Liver (tissue), 9 donors: Measurements from ENCODE around the gene KCTD19. TPM values are rescaled to one million over a fixed set of nuclear protein-coding genes. Genes with fewer than 3 reads are reported as not detected.
A peak's percentile ranks its signal among the peaks of the same experiment; 100 is the strongest.

ENCODE experiments used
- DNase-seq: peaks from one replicate; pipeline ENCODE4 v3.0.0-alpha.2; 2017; ENCODE audit warnings: low spot score
- H3K27ac ChIP-seq, 2 donors: one replicate each; pipeline ENCODE4 v1.7.0; 2013; ENCODE audit warnings: inconsistent platforms in 2 of 2, low read length in 2 of 2, control low read depth in 1 of 2, low read depth in 1 of 2, mild to moderate bottlenecking in 1 of 2
- H3K27me3 ChIP-seq, 4 donors: one replicate each; pipeline versions ENCODE4 v1.6.1 to v1.7.0; 2013; ENCODE audit warnings: low read length in 3 of 4, inconsistent platforms in 1 of 4, mild to moderate bottlenecking in 1 of 4, moderate library complexity in 1 of 4; ENCODE audit not compliant: control insufficient read depth in 4 of 4, insufficient read depth in 4 of 4
- H3K36me3 ChIP-seq, 4 donors: one replicate each; pipeline versions ENCODE4 v1.6.1 to v1.7.0; 2013; ENCODE audit warnings: low read length in 3 of 4, mild to moderate bottlenecking in 3 of 4, low read depth in 1 of 4, moderate library complexity in 1 of 4; ENCODE audit not compliant: control insufficient read depth in 4 of 4, insufficient read depth in 3 of 4
- H3K4me1 ChIP-seq, 4 donors: one replicate each; pipeline versions ENCODE4 v1.6.1 to v1.7.0; 2013; ENCODE audit warnings: low read length in 3 of 4, mild to moderate bottlenecking in 3 of 4, moderate library complexity in 1 of 4; ENCODE audit not compliant: control insufficient read depth in 4 of 4, insufficient read depth in 4 of 4
- H3K4me3 ChIP-seq, 3 donors: one replicate each; pipeline versions ENCODE4 v1.6.1 to v1.7.0; 2013; ENCODE audit warnings: low read length in 3 of 3, control low read depth in 1 of 3, low read depth in 1 of 3, mild to moderate bottlenecking in 1 of 3
- H3K9ac ChIP-seq, 2 donors: one replicate each; pipeline ENCODE4 v1.7.0; 2013; ENCODE audit warnings: low read length in 2 of 2, mild to moderate bottlenecking in 2 of 2, moderate library complexity in 2 of 2, control low read depth in 1 of 2, low read depth in 1 of 2
- H3K9me3 ChIP-seq, 4 donors: one replicate each; pipeline versions ENCODE4 v1.6.1 to v1.7.0; 2013; ENCODE audit warnings: low read length in 3 of 4; ENCODE audit not compliant: control insufficient read depth in 4 of 4
- EGR1 ChIP-seq, 2 donors: IDR thresholded peaks; 2 replicates each; pipeline ENCODE4 v1.6.1; 2016 to 2018; ENCODE audit warnings: antibody characterized with exemption in 2 of 2, low read depth in 2 of 2
- FOXA1 ChIP-seq: IDR thresholded peaks from 2 replicates; pipeline ENCODE4 v1.6.1; 2016; ENCODE audit warnings: antibody characterized with exemption
- FOXA2 ChIP-seq: IDR thresholded peaks from 2 replicates; pipeline ENCODE4 v1.6.1; 2016; ENCODE audit warnings: antibody characterized with exemption
- GABPA ChIP-seq, 2 donors: IDR thresholded peaks in 1 of 2; conservative IDR thresholded peaks in 1 of 2; 2 replicates each; pipeline ENCODE4 v1.6.1; 2016; ENCODE audit warnings: antibody characterized with exemption in 2 of 2, mild to moderate bottlenecking in 1 of 2, moderate library complexity in 1 of 2
- HNF4A ChIP-seq, 2 donors: conservative IDR thresholded peaks; 2 replicates each; pipeline ENCODE4 v1.6.1; 2016; ENCODE audit warnings: antibody characterized with exemption in 2 of 2, mild to moderate bottlenecking in 2 of 2
- HNF4G ChIP-seq: IDR thresholded peaks from 2 replicates; pipeline ENCODE4 v1.6.1; 2016; ENCODE audit warnings: antibody characterized with exemption
- JUND ChIP-seq, 2 donors: IDR thresholded peaks; 2 replicates each; pipeline ENCODE4 v1.6.1; 2016; ENCODE audit warnings: antibody characterized with exemption in 2 of 2
- NR2F2 ChIP-seq: IDR thresholded peaks from 2 replicates; pipeline ENCODE4 v1.6.1; 2016; ENCODE audit warnings: antibody characterized with exemption
- RAD21 ChIP-seq, 2 donors: IDR thresholded peaks; 2 replicates each; pipeline ENCODE4 v1.6.1; 2016; ENCODE audit warnings: antibody characterized with exemption in 2 of 2, mild to moderate bottlenecking in 2 of 2
- RXRA ChIP-seq, 2 donors: IDR thresholded peaks; 2 replicates each; pipeline ENCODE4 v1.6.1; 2017 to 2018; ENCODE audit warnings: antibody characterized with exemption in 2 of 2, mild to moderate bottlenecking in 1 of 2
- SP1 ChIP-seq: IDR thresholded peaks from 2 replicates; pipeline ENCODE4 v1.6.1; 2018; ENCODE audit warnings: antibody characterized with exemption, mild to moderate bottlenecking
- TAF1 ChIP-seq: conservative IDR thresholded peaks from 2 replicates; pipeline ENCODE4 v1.6.1; 2016; ENCODE audit warnings: antibody characterized with exemption, mild to moderate bottlenecking
- YY1 ChIP-seq: IDR thresholded peaks from 2 replicates; pipeline ENCODE4 v1.6.1; 2016; ENCODE audit warnings: antibody characterized with exemption, mild to moderate bottlenecking
- WGBS: extraction: QIAGEN DNeasy Blood & Tissue Kit; methylation state at CpG from one replicate; pipeline ENCODE4 v1.1.7; 2013; 5-methylcytosine and 5-hydroxymethylcytosine counted together
- polyA plus RNA-seq, 2 donors: library from polyadenylated mRNA; stranded (reverse) in 1 of 2; unstranded in 1 of 2; fragments of 200-250 nt in 1 of 2; fragments of >200 nt in 1 of 2; fragmentation: Nextera tagmentation in 1 of 2; extraction: Ambion mirVana in 1 of 2; gene quantifications; one replicate each; pipeline versions ENCODE4 v1.2.1 to v1.2.3, GENCODE V29; 2013 to 2015
- total RNA-seq, 2 donors: library from RNA; depleted of rRNA; stranded (reverse); fragments of >200 nt; gene quantifications; one replicate each; pipeline ENCODE4 v1.2.3, GENCODE V29; 2014
- TF ChIP-seq, protein P1 (sequence below): IDR thresholded peaks from 2 replicates; pipeline ENCODE4 v1.6.1; 2016; ENCODE audit warnings: antibody characterized with exemption
- TF ChIP-seq, protein P2 (sequence below): IDR thresholded peaks from 2 replicates; pipeline ENCODE4 v1.6.1; 2016; ENCODE audit warnings: antibody characterized with exemption
- TF ChIP-seq, protein P3 (sequence below): IDR thresholded peaks from 2 replicates; pipeline ENCODE4 v1.6.1; 2016; ENCODE audit warnings: antibody characterized with exemption
- TF ChIP-seq, protein P4 (sequence below): fragments of 150-350 bp; IDR thresholded peaks from 2 replicates; pipeline ENCODE4 v1.5.1; 2017; ENCODE audit warnings: improper control_type of control experiment, low read depth, low read length; ENCODE audit not compliant: missing input control
- TF ChIP-seq, protein P5 (sequence below): IDR thresholded peaks from 2 replicates; pipeline ENCODE4 v1.6.1; 2016; ENCODE audit warnings: antibody characterized with exemption, mild to moderate bottlenecking
- donor health status: healthy.
- donor health status: healthy.
- donor health status: healthy.
- donor health status: healthy.
- donor health status: healthy.

KCTD19 gene
- total and polyA plus RNA-seq, 4 donors = 0.28 TPM; not detected in 3

DNA sequence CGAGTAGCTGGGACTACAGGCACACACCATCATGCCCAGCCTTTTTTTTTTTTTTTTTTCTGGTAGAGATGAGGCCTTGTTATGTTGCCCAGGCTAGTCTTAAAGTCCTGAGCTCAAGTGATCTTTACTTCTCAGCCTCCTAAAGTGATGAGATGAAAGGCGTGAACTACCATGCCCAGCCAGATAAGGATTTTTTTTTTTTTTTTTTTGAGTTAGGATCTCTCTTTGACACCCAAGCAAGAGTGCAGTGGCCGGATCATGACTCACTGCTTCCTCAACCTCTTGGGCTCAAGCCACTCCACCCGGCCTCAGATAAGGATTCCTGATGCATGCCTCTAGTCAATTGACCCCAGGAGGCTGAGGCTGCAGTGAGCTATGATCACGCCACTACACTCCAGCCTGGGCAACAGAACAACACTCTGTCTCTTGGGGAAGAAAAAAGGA is 58.4 kb downstream of the KCTD19 start:
- H3K36me3 ChIP-seq = no peaks in the 10 kb centered on the region
- no peak overlapping the region for H3K27ac ChIP-seq
- TF ChIP-seq JUND (IDR thresholded peaks at IDR 0.05) (peak in 1 of 2 donors; percentile 19), FOXA1 (no peak)
- H3K27me3 ChIP-seq = no peaks in the 10 kb centered on the region
- DNase-seq = peak; percentile 73
- H3K9me3 ChIP-seq = no peaks in the 10 kb centered on the region
- H3K4me3 ChIP-seq = no peak overlapping the region
- H3K4me1 ChIP-seq = no peaks in the 10 kb centered on the region
- H3K9ac ChIP-seq = no peak overlapping the region
- 68% methylated on average over 5 of the region's 5 CpGs for WGBS

DNA sequence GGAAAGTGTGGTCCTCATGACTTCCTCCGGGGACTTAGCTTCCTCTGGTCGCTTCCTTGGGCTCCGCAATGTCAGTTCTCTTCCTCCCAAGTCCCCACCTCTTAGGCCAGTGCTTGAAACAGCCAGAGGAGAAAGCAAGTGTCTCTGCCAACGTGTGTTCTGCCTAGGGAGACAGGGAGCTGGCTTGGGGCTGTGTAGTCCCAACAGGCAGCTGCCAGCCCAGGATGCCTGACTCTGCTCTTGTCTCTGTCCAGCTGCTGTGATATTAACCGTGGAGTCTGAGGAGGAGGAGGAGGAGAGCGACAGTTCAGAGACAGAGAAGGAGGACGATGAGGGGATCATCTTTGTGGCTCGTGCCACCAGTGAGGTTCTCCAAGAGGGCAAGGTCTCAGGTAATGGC is 60.7 kb downstream of the KCTD19 start:
- no peak for DNase-seq
- no peak overlapping the region for H3K27ac ChIP-seq
- WGBS = 67% methylated on average over 8 of the region's 8 CpGs

DNA sequence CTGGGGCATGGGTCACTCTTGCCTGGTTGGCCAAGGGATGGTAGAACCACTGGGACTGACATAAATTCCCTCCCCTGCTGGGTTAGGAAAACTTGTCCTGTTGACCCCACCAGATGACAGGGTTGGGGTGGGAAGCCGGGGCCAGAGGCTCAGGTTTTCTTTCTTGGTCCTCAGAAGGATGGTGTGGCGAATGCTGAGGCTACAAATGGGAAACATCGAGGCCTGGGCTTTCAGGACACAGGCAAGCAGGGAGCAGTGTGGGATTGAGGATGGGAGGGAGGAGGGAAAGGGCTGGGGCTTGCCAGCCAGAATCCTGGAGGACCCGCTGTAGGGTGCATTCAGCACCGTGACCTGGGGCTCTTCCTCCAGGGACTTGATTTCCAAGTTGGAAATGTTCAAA is 61.7 kb downstream of the KCTD19 start:
- H3K4me1 ChIP-seq = no peaks in the 10 kb centered on the region
- 88% methylated on average over 5 of the region's 5 CpGs for WGBS
- no peak for DNase-seq
- no peaks in the 10 kb centered on the region for H3K27me3 ChIP-seq
- H3K9ac ChIP-seq = no peak overlapping the region
- no peak overlapping the region for H3K4me3 ChIP-seq
- TF ChIP-seq JUND (IDR thresholded peaks at IDR 0.05) (no peak), RXRA (IDR thresholded peaks at IDR 0.05) (no peak), HNF4G (no peak), TAF1 (no peak), YY1 (no peak), EGR1 (IDR thresholded peaks at IDR 0.05; ENCODE audit: low read depth in 2 of 2) (no peak), NR2F2 (no peak), RAD21 (IDR thresholded peaks at IDR 0.05) (no peak), GABPA (IDR thresholded peaks at IDR 0.05 in 1 of 2, conservative IDR thresholded peaks at IDR 0.05 in 1 of 2) (no peak), SP1 (no peak), FOXA1 (no peak), HNF4A (conservative IDR thresholded peaks at IDR 0.05) (no peak)
- TF ChIP-seq, protein P1, sequence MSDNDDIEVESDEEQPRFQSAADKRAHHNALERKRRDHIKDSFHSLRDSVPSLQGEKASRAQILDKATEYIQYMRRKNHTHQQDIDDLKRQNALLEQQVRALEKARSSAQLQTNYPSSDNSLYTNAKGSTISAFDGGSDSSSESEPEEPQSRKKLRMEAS = no peak
- TF ChIP-seq, protein P2, sequence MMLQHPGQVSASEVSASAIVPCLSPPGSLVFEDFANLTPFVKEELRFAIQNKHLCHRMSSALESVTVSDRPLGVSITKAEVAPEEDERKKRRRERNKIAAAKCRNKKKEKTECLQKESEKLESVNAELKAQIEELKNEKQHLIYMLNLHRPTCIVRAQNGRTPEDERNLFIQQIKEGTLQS = no peak
- TF ChIP-seq, protein P3, sequence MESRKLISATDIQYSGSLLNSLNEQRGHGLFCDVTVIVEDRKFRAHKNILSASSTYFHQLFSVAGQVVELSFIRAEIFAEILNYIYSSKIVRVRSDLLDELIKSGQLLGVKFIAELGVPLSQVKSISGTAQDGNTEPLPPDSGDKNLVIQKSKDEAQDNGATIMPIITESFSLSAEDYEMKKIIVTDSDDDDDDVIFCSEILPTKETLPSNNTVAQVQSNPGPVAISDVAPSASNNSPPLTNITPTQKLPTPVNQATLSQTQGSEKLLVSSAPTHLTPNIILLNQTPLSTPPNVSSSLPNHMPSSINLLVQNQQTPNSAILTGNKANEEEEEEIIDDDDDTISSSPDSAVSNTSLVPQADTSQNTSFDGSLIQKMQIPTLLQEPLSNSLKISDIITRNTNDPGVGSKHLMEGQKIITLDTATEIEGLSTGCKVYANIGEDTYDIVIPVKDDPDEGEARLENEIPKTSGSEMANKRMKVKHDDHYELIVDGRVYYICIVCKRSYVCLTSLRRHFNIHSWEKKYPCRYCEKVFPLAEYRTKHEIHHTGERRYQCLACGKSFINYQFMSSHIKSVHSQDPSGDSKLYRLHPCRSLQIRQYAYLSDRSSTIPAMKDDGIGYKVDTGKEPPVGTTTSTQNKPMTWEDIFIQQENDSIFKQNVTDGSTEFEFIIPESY = no peak
- TF ChIP-seq, protein P4, sequence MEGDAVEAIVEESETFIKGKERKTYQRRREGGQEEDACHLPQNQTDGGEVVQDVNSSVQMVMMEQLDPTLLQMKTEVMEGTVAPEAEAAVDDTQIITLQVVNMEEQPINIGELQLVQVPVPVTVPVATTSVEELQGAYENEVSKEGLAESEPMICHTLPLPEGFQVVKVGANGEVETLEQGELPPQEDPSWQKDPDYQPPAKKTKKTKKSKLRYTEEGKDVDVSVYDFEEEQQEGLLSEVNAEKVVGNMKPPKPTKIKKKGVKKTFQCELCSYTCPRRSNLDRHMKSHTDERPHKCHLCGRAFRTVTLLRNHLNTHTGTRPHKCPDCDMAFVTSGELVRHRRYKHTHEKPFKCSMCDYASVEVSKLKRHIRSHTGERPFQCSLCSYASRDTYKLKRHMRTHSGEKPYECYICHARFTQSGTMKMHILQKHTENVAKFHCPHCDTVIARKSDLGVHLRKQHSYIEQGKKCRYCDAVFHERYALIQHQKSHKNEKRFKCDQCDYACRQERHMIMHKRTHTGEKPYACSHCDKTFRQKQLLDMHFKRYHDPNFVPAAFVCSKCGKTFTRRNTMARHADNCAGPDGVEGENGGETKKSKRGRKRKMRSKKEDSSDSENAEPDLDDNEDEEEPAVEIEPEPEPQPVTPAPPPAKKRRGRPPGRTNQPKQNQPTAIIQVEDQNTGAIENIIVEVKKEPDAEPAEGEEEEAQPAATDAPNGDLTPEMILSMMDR = no peak
- H3K36me3 ChIP-seq = no peaks in the 10 kb centered on the region
- H3K9me3 ChIP-seq = no peaks in the 10 kb centered on the region
- H3K27ac ChIP-seq = no peak overlapping the region

More for the DNA sequence above, 60.7 kb downstream of the KCTD19 start:
- H3K36me3 ChIP-seq = no peaks in the 10 kb centered on the region
- no peaks in the 10 kb centered on the region for H3K4me1 ChIP-seq
- no peak for TF ChIP-seq FOXA2
- no peak for TF ChIP-seq TAF1
- TF ChIP-seq GABPA (IDR thresholded peaks at IDR 0.05 in 1 of 2, conservative IDR thresholded peaks at IDR 0.05 in 1 of 2) = no peak
- no peak for TF ChIP-seq HNF4G
- no peak for TF ChIP-seq HNF4A (conservative IDR thresholded peaks at IDR 0.05)
- TF ChIP-seq, protein P5, sequence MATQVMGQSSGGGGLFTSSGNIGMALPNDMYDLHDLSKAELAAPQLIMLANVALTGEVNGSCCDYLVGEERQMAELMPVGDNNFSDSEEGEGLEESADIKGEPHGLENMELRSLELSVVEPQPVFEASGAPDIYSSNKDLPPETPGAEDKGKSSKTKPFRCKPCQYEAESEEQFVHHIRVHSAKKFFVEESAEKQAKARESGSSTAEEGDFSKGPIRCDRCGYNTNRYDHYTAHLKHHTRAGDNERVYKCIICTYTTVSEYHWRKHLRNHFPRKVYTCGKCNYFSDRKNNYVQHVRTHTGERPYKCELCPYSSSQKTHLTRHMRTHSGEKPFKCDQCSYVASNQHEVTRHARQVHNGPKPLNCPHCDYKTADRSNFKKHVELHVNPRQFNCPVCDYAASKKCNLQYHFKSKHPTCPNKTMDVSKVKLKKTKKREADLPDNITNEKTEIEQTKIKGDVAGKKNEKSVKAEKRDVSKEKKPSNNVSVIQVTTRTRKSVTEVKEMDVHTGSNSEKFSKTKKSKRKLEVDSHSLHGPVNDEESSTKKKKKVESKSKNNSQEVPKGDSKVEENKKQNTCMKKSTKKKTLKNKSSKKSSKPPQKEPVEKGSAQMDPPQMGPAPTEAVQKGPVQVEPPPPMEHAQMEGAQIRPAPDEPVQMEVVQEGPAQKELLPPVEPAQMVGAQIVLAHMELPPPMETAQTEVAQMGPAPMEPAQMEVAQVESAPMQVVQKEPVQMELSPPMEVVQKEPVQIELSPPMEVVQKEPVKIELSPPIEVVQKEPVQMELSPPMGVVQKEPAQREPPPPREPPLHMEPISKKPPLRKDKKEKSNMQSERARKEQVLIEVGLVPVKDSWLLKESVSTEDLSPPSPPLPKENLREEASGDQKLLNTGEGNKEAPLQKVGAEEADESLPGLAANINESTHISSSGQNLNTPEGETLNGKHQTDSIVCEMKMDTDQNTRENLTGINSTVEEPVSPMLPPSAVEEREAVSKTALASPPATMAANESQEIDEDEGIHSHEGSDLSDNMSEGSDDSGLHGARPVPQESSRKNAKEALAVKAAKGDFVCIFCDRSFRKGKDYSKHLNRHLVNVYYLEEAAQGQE = no peak
- TF ChIP-seq RXRA (IDR thresholded peaks at IDR 0.05) = no peak
- no peak overlapping the region for H3K9ac ChIP-seq
- no peaks in the 10 kb centered on the region for H3K27me3 ChIP-seq
- H3K9me3 ChIP-seq = no peaks in the 10 kb centered on the region
- no peak overlapping the region for H3K4me3 ChIP-seq
